Stimulated activated CD4-positive, alpha-beta T cell treated with anti-CD3 and anti-CD28 coated beads, Interleukin-2, amount 100 ng/mL, for 24 hours (primary cell): ENCODE data around the gene ANKRD10.
"Not testable (repeated sequence)": the region's sequence is repeated elsewhere in the genome, so short reads cannot be mapped to it uniquely, and the experiment has no call there.

Source experiments
- DNase-seq, 2 donors: peaks; one replicate each; pipeline ENCODE4 v3.0.0-alpha.2; 2020

Gene ANKRD10

DNA sequence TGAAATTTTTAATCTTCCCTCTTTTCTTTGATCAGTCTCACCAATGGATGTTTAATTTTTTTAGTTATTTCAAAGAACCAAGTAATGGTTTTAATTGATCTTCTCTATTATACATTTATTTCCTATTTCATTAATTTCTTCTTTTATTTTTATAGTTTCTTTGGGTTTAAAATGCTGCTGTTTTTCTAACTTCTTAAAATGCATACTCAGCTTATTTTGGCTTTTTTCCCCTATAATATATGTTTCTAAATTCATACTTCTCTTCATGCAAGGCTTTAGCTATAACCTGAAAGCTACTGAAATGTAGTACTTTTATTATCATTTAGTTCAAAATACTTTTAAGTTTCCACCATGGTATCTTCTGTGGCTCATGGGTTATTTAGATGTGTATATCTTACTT lies 53.9 kb downstream of the ANKRD10 start:
- no peak for DNase-seq

DNA sequence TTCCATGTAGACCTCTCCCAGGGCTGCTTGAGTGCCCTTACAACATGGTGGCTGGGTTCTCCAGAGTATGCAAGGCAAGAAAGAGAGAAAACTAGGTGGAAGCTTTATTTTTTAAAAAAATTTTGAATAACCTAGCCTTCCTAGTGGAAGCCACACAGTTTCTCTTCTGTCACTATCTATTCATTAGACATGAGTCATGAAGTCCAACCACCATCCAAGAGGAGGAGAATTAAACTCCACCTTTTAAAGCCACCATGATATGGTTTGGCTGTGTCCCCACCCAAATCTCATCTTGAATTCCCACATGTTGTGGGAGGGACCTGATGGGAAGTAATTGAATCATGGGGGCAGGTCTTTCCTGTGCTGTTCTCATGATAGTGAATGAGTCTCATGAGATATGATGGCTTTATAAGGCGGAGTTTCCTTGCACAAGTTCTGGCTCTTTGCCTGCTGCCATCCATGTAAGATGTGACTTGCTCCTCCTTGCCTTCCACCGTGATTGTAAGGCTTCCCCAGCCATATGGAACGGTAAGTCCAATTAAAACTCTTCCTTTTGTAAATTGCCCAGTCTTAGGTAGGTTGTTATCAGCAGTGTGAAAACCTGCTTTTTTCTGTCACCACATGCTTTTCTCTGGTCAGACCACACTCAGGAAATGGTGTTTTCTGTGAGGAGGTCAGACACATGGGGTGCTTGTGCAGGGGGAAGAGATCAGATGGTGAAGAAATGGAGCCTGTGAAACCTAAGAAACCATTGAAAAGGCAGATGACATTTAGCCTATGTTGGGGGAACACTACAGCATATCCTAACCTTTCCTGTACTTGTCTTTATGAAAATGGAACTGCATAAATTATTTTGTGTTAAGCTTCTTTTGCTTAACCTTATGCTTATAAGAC lies 57.7 kb downstream of the ANKRD10 start:
- DNase-seq = no peak

DNA sequence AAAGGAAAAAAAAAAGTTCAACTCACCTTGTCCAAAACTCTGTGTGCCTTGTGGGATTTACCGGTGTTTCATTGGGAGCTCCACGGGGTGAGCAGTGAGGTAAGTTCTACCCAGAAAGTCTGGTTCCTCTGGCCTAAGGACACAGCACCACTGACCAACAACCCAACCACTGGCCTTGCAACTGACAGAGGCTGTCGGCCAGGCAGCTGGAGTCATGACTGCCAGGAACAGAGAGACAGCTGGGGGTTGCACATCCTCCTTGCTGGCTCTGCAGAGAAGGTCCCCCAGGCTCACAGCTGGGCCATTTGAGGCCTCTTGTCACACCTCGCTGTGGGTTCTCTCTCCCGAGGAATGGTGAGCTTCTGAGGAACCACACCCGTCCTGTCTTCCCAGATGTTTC lies 59.5 kb downstream of the ANKRD10 start:
- DNase-seq = no peak

DNA sequence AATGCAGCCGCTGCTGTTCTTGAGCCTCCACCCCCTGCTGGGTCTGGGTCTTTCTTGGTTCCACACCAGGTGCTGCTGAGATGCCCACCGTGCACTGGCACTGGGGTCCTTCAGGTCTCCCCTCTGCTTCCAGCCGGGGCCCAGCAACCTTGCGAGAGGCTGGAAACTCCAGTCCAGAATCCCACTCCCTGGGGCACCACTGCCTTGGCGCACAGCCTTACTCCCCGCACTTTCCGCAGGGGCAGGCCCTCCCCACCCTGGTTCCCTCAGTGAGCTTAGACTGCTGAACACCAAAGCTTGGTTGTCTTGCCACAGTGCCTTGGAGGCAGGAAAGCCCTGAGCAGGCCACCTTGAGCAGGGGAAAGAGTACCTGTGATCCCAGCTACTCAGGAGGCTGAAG lies 60.0 kb downstream of the ANKRD10 start:
- no peak for DNase-seq

DNA sequence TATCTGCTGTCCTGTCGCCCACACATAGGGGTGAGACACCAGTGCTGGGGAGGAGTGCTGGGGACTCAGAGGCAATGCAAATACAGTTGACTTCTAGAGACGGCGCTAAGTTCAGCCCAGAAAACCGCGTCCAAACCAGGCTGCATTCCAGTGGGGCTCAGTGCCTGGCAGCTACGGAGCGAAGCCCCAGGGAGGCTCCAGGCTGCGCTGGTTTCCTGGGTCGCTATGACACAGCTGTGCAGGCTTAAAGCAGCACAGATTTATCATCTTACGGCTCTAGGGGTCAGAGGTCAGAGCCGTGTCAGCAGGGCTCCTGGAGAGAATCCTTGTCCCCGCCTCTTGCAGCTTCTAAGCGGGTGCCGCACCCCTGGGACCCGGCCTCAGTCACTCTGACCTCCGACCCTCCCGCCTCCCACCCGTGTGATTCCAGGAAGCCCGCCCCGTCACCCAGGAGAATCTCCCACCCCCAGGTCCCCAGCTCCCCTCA lies 61.6 kb downstream of the ANKRD10 start:
- DNase-seq = no peak

DNA sequence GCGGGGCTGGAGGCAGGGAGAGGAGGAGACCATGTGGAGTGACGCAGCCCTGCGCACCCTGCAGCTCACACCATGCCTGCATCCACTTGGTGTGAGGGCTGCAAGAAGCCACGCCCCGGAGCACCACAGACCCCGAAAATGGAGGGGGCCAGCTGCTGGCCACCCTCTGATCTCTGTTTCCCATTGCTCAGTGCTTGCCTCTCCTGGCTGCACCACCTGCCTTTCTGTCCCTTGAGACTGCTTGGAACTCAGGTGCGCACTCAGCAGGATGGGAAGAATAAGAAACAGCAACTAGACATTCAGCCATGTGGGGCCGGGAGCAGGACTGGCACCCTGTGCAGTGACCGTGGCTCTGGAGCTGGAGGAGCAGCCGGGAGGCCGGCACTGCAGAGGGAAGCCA lies 64.0 kb downstream of the ANKRD10 start:
- no peak for DNase-seq

DNA sequence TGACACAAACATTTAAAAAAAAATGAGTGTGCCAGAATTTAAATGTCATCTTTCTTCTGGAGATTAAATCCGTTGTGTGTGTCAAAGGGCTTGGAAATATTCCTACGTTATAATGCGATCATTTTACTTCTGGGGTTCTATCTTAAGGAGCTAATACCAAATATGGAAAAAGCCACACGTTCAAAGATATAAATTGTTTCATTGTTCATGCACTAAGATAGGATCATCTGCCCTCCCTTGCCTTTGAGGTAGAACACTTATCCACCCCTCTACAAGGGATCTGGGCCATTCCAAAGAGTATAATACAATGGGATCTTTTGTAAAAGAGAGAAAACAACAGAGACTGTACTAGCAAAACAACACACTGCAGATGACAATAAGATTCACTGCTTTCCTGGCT lies 64.9 kb downstream of the ANKRD10 start:
- no peak for DNase-seq

DNA sequence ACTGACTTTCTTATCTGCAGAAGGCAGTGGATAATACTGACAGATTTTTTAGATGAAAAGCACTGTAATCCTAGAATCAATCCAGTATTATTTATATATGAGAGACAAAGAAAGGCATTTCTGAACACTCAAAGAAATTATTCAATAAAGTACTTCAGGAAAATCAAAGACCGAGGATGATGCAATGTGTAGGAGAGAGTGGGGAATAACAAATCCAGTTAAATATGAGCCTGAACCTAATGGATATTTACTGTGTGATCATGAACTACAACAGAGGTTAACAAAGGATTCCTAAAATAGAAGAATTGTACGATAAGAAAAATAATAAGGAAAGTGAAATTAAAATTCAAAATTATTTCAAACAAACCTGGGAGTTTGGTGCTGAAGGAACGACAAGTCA lies 69.3 kb downstream of the ANKRD10 start:
- no peak for DNase-seq

DNA sequence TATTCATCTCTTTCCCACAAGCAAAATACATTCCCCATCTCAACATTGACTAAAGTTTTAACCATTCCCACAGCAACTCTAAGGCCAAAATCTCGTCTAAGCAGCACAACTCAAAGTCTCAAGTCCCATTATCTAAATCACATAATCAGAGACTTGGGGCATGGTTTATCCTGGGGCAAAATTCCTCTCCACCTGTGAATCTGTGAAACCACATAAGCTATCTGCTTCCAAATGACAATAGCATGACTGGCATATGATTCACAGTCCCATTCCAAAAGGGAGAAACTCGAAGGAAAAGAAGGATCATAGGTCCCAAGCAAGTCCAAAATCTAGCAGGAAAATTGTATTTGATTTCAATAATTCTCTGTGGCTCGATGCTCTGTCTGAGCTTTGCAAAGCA lies 73.0 kb downstream of the ANKRD10 start:
- DNase-seq = no peak

DNA sequence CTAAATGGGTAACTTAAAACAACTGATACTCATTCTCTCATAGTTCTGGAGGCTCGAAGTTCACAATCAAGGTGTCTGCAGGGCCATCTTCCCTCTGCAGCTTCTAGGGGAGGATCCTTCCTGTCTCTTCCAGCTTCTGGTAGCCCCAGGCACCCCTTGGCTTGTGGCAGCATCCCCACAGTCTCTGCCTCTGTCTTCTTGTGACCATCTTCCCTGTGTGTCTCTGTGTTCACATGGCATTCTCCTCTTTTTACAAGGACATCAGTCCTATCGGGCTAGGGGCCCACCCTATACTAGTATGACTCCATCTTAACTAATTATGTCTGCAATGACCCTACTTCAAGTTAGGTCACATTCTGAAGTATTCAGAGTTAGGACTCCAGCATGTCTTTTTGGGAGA lies 73.5 kb downstream of the ANKRD10 start:
- no peak for DNase-seq

DNA sequence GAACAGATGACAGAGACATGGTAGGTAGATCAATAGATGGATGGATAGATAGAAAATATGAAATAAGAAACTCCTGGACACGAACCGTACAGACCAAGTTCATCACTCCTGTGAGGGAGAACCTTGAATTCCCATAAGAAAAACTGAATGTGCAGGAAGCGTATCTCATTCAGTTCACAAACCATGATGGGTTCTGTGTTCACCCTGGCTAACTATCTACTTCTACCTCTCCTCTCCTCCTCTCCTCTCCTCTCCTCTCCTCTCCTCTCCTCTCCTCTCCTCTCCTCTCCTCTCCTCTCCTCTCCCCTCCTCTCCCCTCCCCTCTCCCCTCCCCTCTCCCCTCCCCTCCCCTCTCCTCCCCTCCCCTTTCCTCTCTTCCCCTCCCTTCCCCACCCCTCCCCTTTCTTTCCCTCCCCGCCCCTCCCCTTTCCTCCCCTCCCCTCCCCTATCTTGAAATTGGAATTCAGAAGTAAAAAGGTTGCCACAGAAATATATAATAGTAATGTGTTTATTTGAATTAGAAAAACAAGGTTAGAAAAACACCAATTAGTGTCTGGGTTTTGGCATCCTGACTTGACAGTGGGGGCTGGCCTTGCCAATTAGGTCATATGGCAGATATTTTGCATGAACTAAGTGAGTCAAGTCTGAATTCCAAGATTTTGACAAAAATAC lies 75.9 kb downstream of the ANKRD10 start:
- no peak for DNase-seq

DNA sequence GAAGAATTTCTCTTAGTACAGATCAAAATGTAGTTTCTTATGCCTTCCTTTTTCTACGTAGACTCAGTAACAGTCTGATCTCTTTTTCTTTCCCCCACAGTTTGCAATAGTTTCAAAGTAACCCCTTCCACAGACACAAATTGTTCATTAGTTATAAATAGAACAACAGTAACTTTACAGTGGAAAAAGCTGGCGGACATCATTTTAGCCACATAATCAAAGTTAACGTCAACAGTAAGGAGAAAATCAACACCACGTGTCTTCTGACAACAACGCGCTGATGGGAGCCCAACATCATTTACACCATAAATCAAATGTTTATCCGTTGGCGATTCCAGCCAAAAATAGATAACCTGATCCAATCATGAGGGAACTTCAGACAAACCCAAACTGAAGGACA lies 76.8 kb downstream of the ANKRD10 start:
- DNase-seq = no peak

DNA sequence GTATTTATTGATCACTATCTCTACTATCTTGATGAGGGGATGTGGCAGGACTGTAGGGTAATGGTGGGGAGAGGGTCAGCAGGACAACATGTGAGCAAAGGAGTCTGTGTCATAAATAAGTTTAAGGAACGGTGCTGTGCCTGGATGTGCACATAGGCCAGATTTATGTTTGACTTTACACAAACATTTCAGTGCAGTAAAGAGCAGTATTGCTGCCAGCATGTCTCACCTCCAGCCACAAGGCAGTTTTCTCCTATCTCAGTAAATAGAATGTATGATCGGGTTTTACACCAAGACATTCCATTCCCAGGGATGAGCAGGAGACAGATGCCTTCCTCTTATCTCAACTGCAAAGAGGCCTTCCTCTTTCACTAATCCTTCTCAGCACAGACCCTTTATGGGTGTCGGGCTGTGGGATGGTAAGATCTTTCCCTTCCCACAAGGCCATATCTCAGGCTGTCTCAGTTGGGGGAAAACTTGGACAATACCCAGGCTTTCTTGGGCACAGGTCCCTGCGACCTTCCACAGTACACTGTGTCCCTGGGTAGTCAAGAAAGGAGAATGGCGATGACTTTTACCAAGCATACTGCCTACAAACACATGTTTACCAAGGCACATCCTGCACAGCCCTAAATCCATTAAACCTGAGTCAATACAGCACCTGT lies 77.3 kb downstream of the ANKRD10 start:
- DNase-seq = not testable (repeated sequence)

DNA sequence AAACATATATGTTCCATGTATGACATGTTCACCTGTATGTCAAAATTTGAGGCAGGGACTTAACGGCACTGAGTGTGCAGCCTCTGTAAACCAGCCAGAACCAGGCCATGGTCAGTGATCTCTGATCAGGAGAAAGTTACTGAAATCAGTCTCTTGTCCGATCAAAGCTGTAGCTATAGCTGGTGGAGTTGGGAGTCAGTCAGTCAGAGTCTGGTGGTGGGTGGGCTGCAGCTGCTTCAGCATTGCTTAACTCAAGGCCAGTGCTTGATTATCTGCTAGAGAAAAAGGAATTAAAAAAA lies 78.3 kb downstream of the ANKRD10 start:
- DNase-seq = no peak

DNA sequence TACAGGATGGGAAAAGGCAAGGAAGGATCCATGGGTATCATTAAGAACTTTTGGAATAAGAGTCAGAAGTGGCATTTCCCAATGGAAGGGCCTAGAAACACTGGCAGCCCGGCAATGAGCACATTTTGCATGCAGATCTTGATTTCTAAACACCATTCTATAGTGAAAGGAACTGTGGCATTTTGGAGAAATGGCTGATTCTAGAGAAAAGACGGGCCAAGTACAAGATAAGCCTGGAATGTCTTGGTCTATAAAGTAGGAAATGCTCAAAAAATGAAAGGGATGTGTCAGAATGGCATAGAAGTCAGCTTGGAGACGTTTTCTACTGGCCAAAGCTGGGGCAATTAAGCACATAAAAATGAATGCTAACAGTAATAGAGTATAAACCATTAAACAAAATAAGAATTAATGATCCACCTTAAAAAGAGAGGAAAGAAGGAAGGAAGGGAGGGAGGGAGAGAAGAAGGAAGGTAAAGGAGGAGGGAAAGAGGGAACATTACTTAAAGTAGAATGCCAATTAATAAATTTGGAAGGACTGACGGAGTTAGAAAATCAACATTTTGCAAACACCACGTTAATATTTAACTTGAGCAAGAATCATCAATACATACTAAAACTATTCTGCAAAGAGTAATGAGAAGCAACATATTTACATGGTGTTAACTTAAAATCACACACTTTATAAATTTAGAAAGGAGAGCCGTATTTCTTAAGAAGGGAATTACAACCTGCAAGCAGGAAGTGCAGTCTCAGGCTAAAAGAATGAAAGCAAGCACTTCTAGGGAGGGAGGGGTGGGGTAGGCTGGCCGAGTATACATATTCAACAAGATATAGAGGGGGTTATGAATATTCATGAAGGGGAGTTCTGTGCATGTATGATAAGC lies 78.9 kb downstream of the ANKRD10 start:
- DNase-seq = no peak

DNA sequence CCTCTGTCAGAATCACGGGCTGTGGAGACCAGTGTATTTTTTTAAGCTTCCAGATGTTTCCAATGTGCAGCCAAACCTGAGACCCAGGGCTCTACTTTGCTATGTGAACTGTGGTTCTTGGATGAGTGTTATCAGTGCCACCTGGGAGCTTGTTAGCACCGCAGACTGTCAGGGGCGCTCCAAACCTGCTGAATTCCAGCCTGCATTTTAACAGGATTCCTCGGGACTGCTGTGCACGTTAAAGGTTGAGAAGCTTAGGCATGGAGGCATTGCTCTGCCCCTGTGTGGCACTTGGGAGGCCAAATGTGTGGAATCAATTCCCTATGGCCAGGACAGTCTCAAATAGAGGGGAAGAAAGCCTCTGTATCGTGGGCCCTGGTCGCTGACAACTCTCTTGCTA lies 80.3 kb downstream of the ANKRD10 start:
- DNase-seq = no peak

DNA sequence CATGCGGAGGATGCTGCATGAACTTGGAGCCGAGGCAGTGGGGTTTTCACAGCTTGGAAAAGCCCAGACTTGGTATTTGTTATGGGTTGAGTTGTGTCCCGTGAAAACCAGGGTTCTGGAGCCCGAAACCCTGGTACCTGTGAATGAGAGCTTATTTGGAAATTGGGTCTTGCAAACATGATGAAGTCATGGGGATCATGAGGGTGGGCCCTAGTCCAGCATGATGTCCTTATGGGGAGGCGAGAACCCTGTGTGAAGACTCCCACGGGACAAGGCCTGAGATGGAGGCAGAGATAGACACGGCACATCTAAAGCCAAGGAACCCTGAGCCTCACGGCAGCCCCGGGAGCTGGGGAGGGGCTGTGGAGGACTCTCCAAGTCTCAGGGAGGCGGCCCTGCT lies 82.3 kb downstream of the ANKRD10 start:
- DNase-seq = no peak

DNA sequence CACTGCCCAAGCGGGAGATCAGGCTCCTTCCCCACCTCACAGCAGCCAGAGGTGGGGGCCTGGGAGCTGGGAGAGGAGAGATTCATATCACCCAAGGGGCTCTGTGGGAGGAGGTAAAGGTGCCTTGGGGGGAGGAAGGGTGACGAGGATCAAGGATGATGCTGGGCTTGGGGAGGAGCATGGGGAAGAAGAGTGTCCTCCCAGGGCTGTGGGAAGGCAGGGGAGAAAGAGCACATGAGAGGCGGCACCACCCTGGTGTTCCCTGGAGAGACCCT lies 82.7 kb downstream of the ANKRD10 start:
- no peak for DNase-seq

DNA sequence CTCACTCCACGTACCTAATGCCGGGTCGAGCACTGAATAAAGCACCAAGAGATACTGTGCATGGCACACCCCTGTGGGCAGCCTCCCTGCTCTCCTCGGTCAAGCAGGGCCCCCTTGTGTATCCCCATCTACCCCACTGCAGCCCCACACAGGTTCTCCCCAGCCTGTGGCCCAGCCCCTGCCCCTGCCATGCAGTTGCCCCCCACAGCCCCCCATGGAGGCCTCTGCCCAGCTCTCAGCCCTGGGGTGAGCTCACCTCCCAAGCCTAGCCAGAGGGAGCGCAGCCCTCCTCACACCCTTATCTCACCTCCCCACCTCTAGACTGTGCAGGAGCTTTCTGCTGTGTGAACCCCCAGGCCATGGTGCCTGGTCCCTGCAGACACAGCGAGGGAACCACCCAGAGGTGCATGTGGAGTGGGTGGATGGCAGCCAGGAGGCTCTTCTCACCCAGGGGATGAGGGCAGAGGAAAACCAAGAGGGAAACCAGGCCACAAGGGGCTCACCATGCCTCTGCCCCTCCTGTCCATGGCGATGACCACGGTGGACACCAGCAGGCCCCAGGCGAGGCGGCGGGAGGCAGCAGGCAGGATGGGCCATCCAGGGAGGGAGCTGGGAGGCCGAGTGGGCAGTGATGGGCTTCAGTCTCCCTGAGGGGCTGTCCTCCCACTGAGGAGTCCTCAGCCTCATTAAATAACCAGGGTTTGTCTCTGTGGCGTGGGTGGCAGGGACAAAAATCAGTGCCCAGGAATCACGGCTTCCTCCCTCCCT lies 83.2 kb downstream of the ANKRD10 start:
- DNase-seq = no peak

DNA sequence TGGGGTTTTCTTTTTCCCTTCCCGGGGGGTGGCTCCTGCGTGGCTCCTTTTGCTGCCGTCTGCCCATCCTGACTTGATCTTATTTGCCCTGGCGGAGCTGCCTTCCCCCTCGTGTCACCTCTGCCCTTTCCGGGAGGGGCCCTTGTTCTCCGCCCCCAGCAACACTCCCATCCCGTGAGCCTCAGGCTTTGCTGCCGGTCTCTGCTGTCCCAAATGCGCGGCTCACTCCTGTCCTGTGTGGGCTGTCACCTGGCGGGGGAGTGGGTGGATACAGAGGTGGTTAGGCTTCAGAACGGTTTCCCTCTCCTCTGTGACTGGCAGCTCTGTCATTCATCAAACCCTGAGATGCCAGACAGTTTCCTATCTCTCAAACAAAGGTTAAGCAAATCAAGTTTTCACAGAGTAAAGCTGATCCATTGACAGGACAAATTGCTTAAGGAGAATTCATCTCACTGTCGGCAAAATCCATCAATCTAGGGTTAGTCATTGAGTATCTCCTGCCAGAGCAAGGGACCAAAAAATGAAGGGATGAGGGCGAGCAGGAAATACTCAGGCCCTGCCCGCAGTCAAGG lies 84.0 kb downstream of the ANKRD10 start:
- no peak for DNase-seq

DNA sequence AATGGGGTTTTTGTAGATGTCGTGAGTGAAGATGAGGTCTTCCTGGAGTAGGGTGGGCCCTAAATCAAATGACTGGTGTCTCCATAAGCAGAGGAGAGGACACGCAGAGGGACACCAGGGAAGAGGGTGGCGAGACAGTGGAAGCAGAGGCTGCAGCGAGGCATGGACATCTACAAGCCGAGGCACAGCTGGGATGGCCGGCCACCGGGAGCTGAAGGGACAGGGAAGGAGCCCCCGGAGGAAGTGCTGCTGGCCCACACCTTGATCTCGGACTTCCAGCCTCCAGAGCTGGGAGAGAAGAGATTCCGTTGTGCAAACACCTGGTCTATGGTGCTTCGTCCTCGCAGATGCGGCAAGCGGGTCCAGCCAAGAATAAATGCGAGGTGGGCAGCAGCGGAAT lies 84.5 kb downstream of the ANKRD10 start:
- DNase-seq = no peak

DNA sequence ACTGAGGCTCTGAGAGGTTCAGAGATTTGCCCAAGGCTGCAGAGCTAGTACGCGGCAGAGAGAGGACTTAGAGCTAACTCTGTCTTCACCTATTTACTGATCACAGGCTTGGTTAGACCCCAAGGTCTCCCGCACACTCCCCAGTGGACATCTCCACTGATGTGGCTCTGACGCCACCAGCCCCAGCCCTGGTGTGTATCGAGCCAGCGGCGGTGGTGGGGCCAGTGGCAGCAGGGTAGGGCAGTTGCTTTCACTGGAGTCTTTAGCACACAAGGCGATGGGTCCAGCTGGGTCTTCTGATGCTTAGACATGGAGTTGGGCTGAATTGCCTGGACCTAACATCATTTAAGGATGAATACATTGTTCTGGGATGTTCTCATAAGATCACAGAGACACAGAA lies 85.4 kb downstream of the ANKRD10 start:
- no peak for DNase-seq
